OCI-LY1 (cell line): ENCODE data around the gene ENSA.

Experiments used
- EZH2 ChIP-seq: fragments of 200-600 bp; sonication (generic), shearing (Covaris generic); IDR thresholded peaks from 2 replicates; pipeline ENCODE4 v1.8.0; 2017; ENCODE audit warnings: borderline replicate concordance, mixed run types, mild to moderate bottlenecking, antibody characterized with exemption, low read length, moderate library complexity, mixed read lengths
- TF ChIP-seq, protein P1 (sequence below): fragments of 200-600 bp; sonication (generic), shearing (Covaris generic); IDR thresholded peaks from 2 replicates; pipeline ENCODE4 v1.5.1; 2017; ENCODE audit warnings: mild to moderate bottlenecking, antibody characterized with exemption, low read length, moderate library complexity, mixed read lengths

DNA sequence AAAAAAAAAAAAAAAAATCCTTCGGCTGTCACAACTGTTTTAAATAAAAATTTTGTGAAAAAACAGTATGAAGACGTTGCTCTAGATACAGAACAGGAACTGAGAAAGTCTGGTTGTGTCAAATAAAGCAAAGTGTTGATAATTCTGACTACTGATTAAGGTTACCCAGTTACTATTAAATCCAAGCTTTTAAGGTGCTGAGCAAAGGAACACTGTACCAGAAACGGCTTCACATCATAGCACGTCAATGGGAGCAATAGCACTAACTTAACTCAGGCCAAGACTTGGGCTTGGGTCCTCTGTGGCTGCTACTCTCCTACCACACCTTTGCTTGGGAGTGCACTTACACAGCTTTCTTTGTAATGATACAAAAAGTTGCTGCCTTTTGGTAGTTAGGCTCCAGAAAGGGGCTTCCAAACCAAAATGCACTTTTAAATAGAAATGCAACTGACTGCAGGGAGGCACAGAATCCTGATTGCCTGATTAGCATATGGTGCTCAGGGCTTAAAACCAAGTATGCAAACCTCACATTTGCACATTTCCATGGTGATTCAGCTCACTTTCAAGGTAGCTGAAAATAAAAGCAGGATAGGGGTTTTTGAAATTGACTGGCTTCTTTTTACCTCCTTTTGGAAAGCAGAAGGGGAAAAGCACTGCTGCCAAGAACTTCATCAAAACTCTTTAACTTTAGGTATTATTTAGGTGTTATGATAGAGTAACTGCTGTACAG is 56.3 kb downstream of the ENSA start:
- TF ChIP-seq, protein P1, sequence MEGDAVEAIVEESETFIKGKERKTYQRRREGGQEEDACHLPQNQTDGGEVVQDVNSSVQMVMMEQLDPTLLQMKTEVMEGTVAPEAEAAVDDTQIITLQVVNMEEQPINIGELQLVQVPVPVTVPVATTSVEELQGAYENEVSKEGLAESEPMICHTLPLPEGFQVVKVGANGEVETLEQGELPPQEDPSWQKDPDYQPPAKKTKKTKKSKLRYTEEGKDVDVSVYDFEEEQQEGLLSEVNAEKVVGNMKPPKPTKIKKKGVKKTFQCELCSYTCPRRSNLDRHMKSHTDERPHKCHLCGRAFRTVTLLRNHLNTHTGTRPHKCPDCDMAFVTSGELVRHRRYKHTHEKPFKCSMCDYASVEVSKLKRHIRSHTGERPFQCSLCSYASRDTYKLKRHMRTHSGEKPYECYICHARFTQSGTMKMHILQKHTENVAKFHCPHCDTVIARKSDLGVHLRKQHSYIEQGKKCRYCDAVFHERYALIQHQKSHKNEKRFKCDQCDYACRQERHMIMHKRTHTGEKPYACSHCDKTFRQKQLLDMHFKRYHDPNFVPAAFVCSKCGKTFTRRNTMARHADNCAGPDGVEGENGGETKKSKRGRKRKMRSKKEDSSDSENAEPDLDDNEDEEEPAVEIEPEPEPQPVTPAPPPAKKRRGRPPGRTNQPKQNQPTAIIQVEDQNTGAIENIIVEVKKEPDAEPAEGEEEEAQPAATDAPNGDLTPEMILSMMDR: no peak
- no peak for TF ChIP-seq EZH2
